HEK293T (cell line): ENCODE data around the gene GALE.

ENCODE experiments used
- BHLHE40 ChIP-seq: fragments of 450-650 bp; IDR thresholded peaks from 2 replicates; pipeline ENCODE4 v1.6.1; 2016; ENCODE audit warnings: mild to moderate bottlenecking, moderate library complexity, borderline replicate concordance
- ELF4 ChIP-seq: fragments of 450-650 bp; IDR thresholded peaks from 2 replicates; pipeline ENCODE4 v1.6.1; 2017; ENCODE audit warnings: antibody characterized with exemption
- HDGF ChIP-seq: fragments of 450-650 bp; IDR thresholded peaks from 2 replicates; pipeline ENCODE4 v1.6.1; 2017; ENCODE audit warnings: antibody characterized with exemption, borderline replicate concordance
- LEF1 ChIP-seq: fragments of 450-650 bp; IDR thresholded peaks from 2 replicates; pipeline ENCODE4 v1.6.1; 2017; ENCODE audit warnings: mild to moderate bottlenecking, borderline replicate concordance
- SUZ12 ChIP-seq: fragments of 450-650 bp; IDR thresholded peaks from 2 replicates; pipeline ENCODE4 v1.6.1; 2016; ENCODE audit warnings: mild to moderate bottlenecking
- ZNF384 ChIP-seq: fragments of 450-650 bp; IDR thresholded peaks from 2 replicates; pipeline ENCODE4 v1.6.1; 2016

DNA sequence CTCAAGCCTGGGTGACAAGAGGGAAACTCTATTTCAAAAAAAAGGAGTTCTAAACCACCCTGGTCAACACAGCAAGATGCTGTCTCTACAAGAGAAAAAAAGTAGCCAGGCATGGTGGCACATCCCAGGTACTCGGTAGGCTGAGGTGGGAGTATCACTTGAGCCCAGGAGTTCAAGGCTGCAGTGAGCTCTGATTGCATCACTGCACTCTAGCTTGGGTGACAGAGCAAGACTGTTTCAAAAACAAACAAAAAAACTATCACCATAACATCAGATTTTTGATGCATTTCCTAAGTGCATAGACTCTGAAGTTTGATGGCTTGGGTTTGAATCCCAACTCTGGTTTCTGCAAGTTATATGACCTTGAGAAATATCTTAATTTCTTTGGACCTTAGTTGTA lies 47.6 kb downstream of the GALE start:
- TF ChIP-seq HDGF = no peak
- no peak for TF ChIP-seq SUZ12
- TF ChIP-seq ZNF384 = no peak
- TF ChIP-seq BHLHE40 = no peak
- no peak for TF ChIP-seq ELF4
- no peak for TF ChIP-seq LEF1
